ENCODE measurements around the gene MYCBPAP. TPM values are rescaled to one million over a fixed set of nuclear protein-coding genes. Genes with fewer than 3 reads are reported as not detected.
"Not testable (repeated sequence)": the region's sequence is repeated elsewhere in the genome, so short reads cannot be mapped to it uniquely, and the experiment has no call there.

The MYCBPAP gene
- polyA plus RNA-seq, 2 donors: 0.05 to 0.22 TPM

- Histone ChIP-seq H3K36me3 (ENCODE audit: control insufficient read depth in 2 of 2, insufficient read depth in 2 of 2, low read length in 1 of 2) (no peaks in the 10 kb centered on the region), H3K27me3 (ENCODE audit: control insufficient read depth in 1 of 2, insufficient read depth in 2 of 2, low read length in 2 of 2) (no peaks in the 10 kb centered on the region), H3K4me3 (ENCODE audit: low read depth in 1 of 2, low read length in 2 of 2) (no peak overlapping the region), H3K4me1 (ENCODE audit: control insufficient read depth in 2 of 2, insufficient read depth in 2 of 2, low read length in 1 of 2) (peaks cover 8 to 18% of the 10 kb centered on the region in 2 donors), H3K9me3 (ENCODE audit: control insufficient read depth in 2 of 2, insufficient read depth in 1 of 2, low read depth in 1 of 2, low read length in 1 of 2) (no peaks in the 10 kb centered on the region), H3K27ac (ENCODE audit: low read depth in 2 of 2, low read length in 1 of 2) (no peak overlapping the region)
- 76 to 79% methylated on average over 22 of the region's 22 CpGs for WGBS, 2 donors
Measured at GRCh38 chr17:50471009-50471905, 37.0 kb upstream of the MYCBPAP start.

- Histone ChIP-seq H3K27ac (ENCODE audit: low read depth in 2 of 2, low read length in 1 of 2) (no peak overlapping the region), H3K27me3 (ENCODE audit: control insufficient read depth in 1 of 2, insufficient read depth in 2 of 2, low read length in 2 of 2) (no peaks in the 10 kb centered on the region), H3K9me3 (ENCODE audit: control insufficient read depth in 2 of 2, insufficient read depth in 1 of 2, low read depth in 1 of 2, low read length in 1 of 2) (no peaks in the 10 kb centered on the region), H3K4me1 (ENCODE audit: control insufficient read depth in 2 of 2, insufficient read depth in 2 of 2, low read length in 1 of 2) (peaks cover 8 to 14% of the 10 kb centered on the region in 2 donors), H3K4me3 (ENCODE audit: low read depth in 1 of 2, low read length in 2 of 2) (no peak overlapping the region), H3K36me3 (ENCODE audit: control insufficient read depth in 2 of 2, insufficient read depth in 2 of 2, low read length in 1 of 2) (no peaks in the 10 kb centered on the region)
- 93 to 96% methylated on average over 10 of the region's 10 CpGs for WGBS, 2 donors
Measured at GRCh38 chr17:50472286-50472685, 36.0 kb upstream of the MYCBPAP start.

GRCh38 chr17:50472761-50473161 lies 35.5 kb upstream of the MYCBPAP start:
- H3K27me3 ChIP-seq (ENCODE audit: control insufficient read depth in 1 of 2, insufficient read depth in 2 of 2, low read length in 2 of 2); H3K9me3 ChIP-seq (ENCODE audit: control insufficient read depth in 2 of 2, insufficient read depth in 1 of 2, low read depth in 1 of 2, low read length in 1 of 2); H3K27ac ChIP-seq (ENCODE audit: low read depth in 2 of 2, low read length in 1 of 2); H3K4me3 ChIP-seq (ENCODE audit: low read depth in 1 of 2, low read length in 2 of 2); H3K36me3 ChIP-seq (ENCODE audit: control insufficient read depth in 2 of 2, insufficient read depth in 2 of 2, low read length in 1 of 2): not testable (repeated sequence)
- H3K4me1 ChIP-seq (ENCODE audit: control insufficient read depth in 2 of 2, insufficient read depth in 2 of 2, low read length in 1 of 2): peaks cover 8 to 13% of the 10 kb centered on the region in 2 donors
- 89 to 91% methylated on average over 13 of the region's 13 CpGs for WGBS, 2 donors

GRCh38 chr17:50473901-50474300 lies 34.3 kb upstream of the MYCBPAP start:
- H3K4me1 ChIP-seq (ENCODE audit: control insufficient read depth in 2 of 2, insufficient read depth in 2 of 2, low read length in 1 of 2): peaks cover under 1 to 2% of the 10 kb centered on the region in 2 donors
- H3K4me3 ChIP-seq (ENCODE audit: low read depth in 1 of 2, low read length in 2 of 2): no peak overlapping the region
- no peaks in the 10 kb centered on the region for H3K9me3 ChIP-seq (ENCODE audit: control insufficient read depth in 2 of 2, insufficient read depth in 1 of 2, low read depth in 1 of 2, low read length in 1 of 2)
- H3K27ac ChIP-seq (ENCODE audit: low read depth in 2 of 2, low read length in 1 of 2): no peak overlapping the region
- WGBS, 2 donors: 85 to 89% methylated on average over 11 of the region's 11 CpGs
- H3K27me3 ChIP-seq (ENCODE audit: control insufficient read depth in 1 of 2, insufficient read depth in 2 of 2, low read length in 2 of 2): no peaks in the 10 kb centered on the region
- H3K36me3 ChIP-seq (ENCODE audit: control insufficient read depth in 2 of 2, insufficient read depth in 2 of 2, low read length in 1 of 2): no peaks in the 10 kb centered on the region

GRCh38 chr17:50474523-50474922 lies 33.7 kb upstream of the MYCBPAP start:
- Histone ChIP-seq H3K36me3 (ENCODE audit: control insufficient read depth in 2 of 2, insufficient read depth in 2 of 2, low read length in 1 of 2) (no peaks in the 10 kb centered on the region), H3K4me1 (ENCODE audit: control insufficient read depth in 2 of 2, insufficient read depth in 2 of 2, low read length in 1 of 2) (peaks cover under 1 to 3% of the 10 kb centered on the region in 2 donors), H3K9me3 (ENCODE audit: control insufficient read depth in 2 of 2, insufficient read depth in 1 of 2, low read depth in 1 of 2, low read length in 1 of 2) (no peaks in the 10 kb centered on the region), H3K27ac (ENCODE audit: low read depth in 2 of 2, low read length in 1 of 2) (no peak overlapping the region), H3K4me3 (ENCODE audit: low read depth in 1 of 2, low read length in 2 of 2) (no peak overlapping the region), H3K27me3 (ENCODE audit: control insufficient read depth in 1 of 2, insufficient read depth in 2 of 2, low read length in 2 of 2) (no peaks in the 10 kb centered on the region)
- WGBS, 2 donors: 66 to 77% methylated on average over 6 of the region's 6 CpGs

- 86% methylated on average over 4 of the region's 4 CpGs for WGBS, 2 donors
- Histone ChIP-seq H3K27ac (ENCODE audit: low read depth in 2 of 2, low read length in 1 of 2) (no peak overlapping the region), H3K36me3 (ENCODE audit: control insufficient read depth in 2 of 2, insufficient read depth in 2 of 2, low read length in 1 of 2) (no peaks in the 10 kb centered on the region), H3K9me3 (ENCODE audit: control insufficient read depth in 2 of 2, insufficient read depth in 1 of 2, low read depth in 1 of 2, low read length in 1 of 2) (no peaks in the 10 kb centered on the region), H3K27me3 (ENCODE audit: control insufficient read depth in 1 of 2, insufficient read depth in 2 of 2, low read length in 2 of 2) (no peaks in the 10 kb centered on the region), H3K4me1 (ENCODE audit: control insufficient read depth in 2 of 2, insufficient read depth in 2 of 2, low read length in 1 of 2) (peaks cover 6 to 7% of the 10 kb centered on the region in 2 donors), H3K4me3 (ENCODE audit: low read depth in 1 of 2, low read length in 2 of 2) (no peak overlapping the region)
Measured at GRCh38 chr17:50475362-50475761, 32.9 kb upstream of the MYCBPAP start.

GRCh38 chr17:50475775-50476544 lies 32.3 kb upstream of the MYCBPAP start:
- H3K9me3 ChIP-seq (ENCODE audit: control insufficient read depth in 2 of 2, insufficient read depth in 1 of 2, low read depth in 1 of 2, low read length in 1 of 2); H3K27ac ChIP-seq (ENCODE audit: low read depth in 2 of 2, low read length in 1 of 2); H3K36me3 ChIP-seq (ENCODE audit: control insufficient read depth in 2 of 2, insufficient read depth in 2 of 2, low read length in 1 of 2); H3K27me3 ChIP-seq (ENCODE audit: control insufficient read depth in 1 of 2, insufficient read depth in 2 of 2, low read length in 2 of 2); H3K4me3 ChIP-seq (ENCODE audit: low read depth in 1 of 2, low read length in 2 of 2); H3K4me1 ChIP-seq (ENCODE audit: control insufficient read depth in 2 of 2, insufficient read depth in 2 of 2, low read length in 1 of 2): not testable (repeated sequence)
- WGBS, 2 donors: 35 to 44% methylated on average over 18 to 31 of the region's 33 CpGs

GRCh38 chr17:50476545-50477315 lies 31.5 kb upstream of the MYCBPAP start:
- H3K36me3 ChIP-seq (ENCODE audit: control insufficient read depth in 2 of 2, insufficient read depth in 2 of 2, low read length in 1 of 2): no peaks in the 10 kb centered on the region
- H3K27ac ChIP-seq (ENCODE audit: low read depth in 2 of 2, low read length in 1 of 2): no peak overlapping the region
- H3K27me3 ChIP-seq (ENCODE audit: control insufficient read depth in 1 of 2, insufficient read depth in 2 of 2, low read length in 2 of 2): no peaks in the 10 kb centered on the region
- WGBS, 2 donors: 68 to 73% methylated on average over 18 of the region's 18 CpGs
- peaks cover 6 to 7% of the 10 kb centered on the region in 2 donors for H3K4me1 ChIP-seq (ENCODE audit: control insufficient read depth in 2 of 2, insufficient read depth in 2 of 2, low read length in 1 of 2)
- H3K9me3 ChIP-seq (ENCODE audit: control insufficient read depth in 2 of 2, insufficient read depth in 1 of 2, low read depth in 1 of 2, low read length in 1 of 2): no peaks in the 10 kb centered on the region
- H3K4me3 ChIP-seq (ENCODE audit: low read depth in 1 of 2, low read length in 2 of 2): no peak overlapping the region

GRCh38 chr17:50477976-50478375 lies 30.3 kb upstream of the MYCBPAP start:
- peaks cover 0 to 4% of the 10 kb centered on the region in 2 donors for H3K36me3 ChIP-seq (ENCODE audit: control insufficient read depth in 2 of 2, insufficient read depth in 2 of 2, low read length in 1 of 2)
- H3K4me1 ChIP-seq (ENCODE audit: control insufficient read depth in 2 of 2, insufficient read depth in 2 of 2, low read length in 1 of 2): peaks cover 6 to 11% of the 10 kb centered on the region in 2 donors
- no peaks in the 10 kb centered on the region for H3K27me3 ChIP-seq (ENCODE audit: control insufficient read depth in 1 of 2, insufficient read depth in 2 of 2, low read length in 2 of 2)
- WGBS, 2 donors: 72 to 73% methylated on average over 6 to 7 of the region's 7 CpGs
- H3K9me3 ChIP-seq (ENCODE audit: control insufficient read depth in 2 of 2, insufficient read depth in 1 of 2, low read depth in 1 of 2, low read length in 1 of 2): no peaks in the 10 kb centered on the region
- H3K27ac ChIP-seq (ENCODE audit: low read depth in 2 of 2, low read length in 1 of 2): peak overlapping the region; percentile 83 to 89
- H3K4me3 ChIP-seq (ENCODE audit: low read depth in 1 of 2, low read length in 2 of 2): no peak overlapping the region
